WTC11 (cell line): ENCODE data around the gene PSMB11. TPM values are rescaled to one million over a fixed set of nuclear protein-coding genes. Genes with fewer than 3 reads are reported as not detected.

Experiments
- ATAC-seq: fragments of 200-7000 bp; cut with Tn5 transposase; 2 replicates; pipeline ENCODE4 v1.10.0; 2021; ENCODE audit warnings: mild to moderate bottlenecking, moderate library complexity
- Bru-seq: library from RNA; stranded (reverse); fragments of 400-500 nt; gene quantifications from one replicate; lab custom pipeline; 2021; lab: Mats Ljungman, UMichigan
- CTCF ChIA-PET: fragments of 300-600 bp; sonication (Branson Sonifier 250); formaldehyde crosslinking; loops from one replicate; lab custom pipeline; 2021; ENCODE audit warnings: antibody characterized with exemption; lab: Charles Lee
- POLR2A ChIA-PET: fragments of 350-600 bp; sonication (Branson Sonifier 250); formaldehyde crosslinking; loops from one replicate; lab custom pipeline; 2021; ENCODE audit warnings: antibody characterized with exemption; lab: Charles Lee
- DNase-seq: peaks from one replicate; pipeline ENCODE4 v3.0.0; 2021; ENCODE audit warnings: low spot score
- H3K27ac Mint-ChIP-seq: 2 replicates; pipeline ENCODE4 v1.8.0; 2021; ENCODE audit warnings: mixed read lengths
- H3K27me3 Mint-ChIP-seq: 2 replicates; pipeline ENCODE4 v1.8.0; 2021; ENCODE audit warnings: low read depth, mild to moderate bottlenecking, moderate library complexity, mixed read lengths
- H3K36me3 Mint-ChIP-seq: 2 replicates; pipeline ENCODE4 v1.8.0; 2021; ENCODE audit warnings: mixed read lengths
- H3K4me1 Mint-ChIP-seq: 2 replicates; pipeline ENCODE4 v1.8.0; 2022; ENCODE audit warnings: mixed read lengths
- H3K4me3 Mint-ChIP-seq: 2 replicates; pipeline ENCODE4 v1.8.0; 2021; ENCODE audit warnings: mild to moderate bottlenecking, moderate library complexity, mixed read lengths
- H3K9me3 Mint-ChIP-seq: 2 replicates; pipeline ENCODE4 v1.8.0; 2021; ENCODE audit warnings: mixed read lengths
- AR ChIP-seq: fragments of 250-450 bp; sonication (Bioruptor Pico); IDR thresholded peaks from 2 replicates; pipeline ENCODE4 v1.9.0; 2021; ENCODE audit warnings: mild to moderate bottlenecking
- CDX4 ChIP-seq: fragments of 250-450 bp; sonication (Bioruptor Pico); IDR thresholded peaks from 2 replicates; pipeline ENCODE4 v1.9.0; 2021; ENCODE audit warnings: moderate library complexity, mild to moderate bottlenecking, inconsistent platforms, borderline replicate concordance
- CTCF ChIP-seq: fragments of 200-600 bp; IDR thresholded peaks from 2 replicates; pipeline ENCODE4 v1.8.0; 2022; ENCODE audit warnings: antibody characterized with exemption
- FOXJ3 ChIP-seq: sonication (generic); formaldehyde crosslinking; IDR thresholded peaks from 2 replicates; pipeline ENCODE4 v1.9.0; 2021; ENCODE audit warnings: missing genetic modification reagents, mild to moderate bottlenecking, borderline replicate concordance
- FOXP4 ChIP-seq: sonication (generic); formaldehyde crosslinking; IDR thresholded peaks from 2 replicates; pipeline ENCODE4 v1.8.0; 2022; ENCODE audit warnings: mild to moderate bottlenecking, missing genetic modification reagents
- JAZF1 ChIP-seq: fragments of 250-450 bp; sonication (Bioruptor Pico); IDR thresholded peaks from 2 replicates; pipeline ENCODE4 v1.9.0; 2021; ENCODE audit warnings: moderate library complexity, mild to moderate bottlenecking, inconsistent platforms
- NR2C2 ChIP-seq: sonication (generic); formaldehyde crosslinking; IDR thresholded peaks from 2 replicates; pipeline ENCODE4 v1.8.0; 2022; ENCODE audit warnings: mild to moderate bottlenecking, missing genetic modification reagents
- STAT6 ChIP-seq: sonication (generic); formaldehyde crosslinking; conservative IDR thresholded peaks from 2 replicates; pipeline ENCODE4 v1.8.1; 2023; ENCODE audit warnings: mild to moderate bottlenecking, low read depth, missing genetic modification reagents, moderate library complexity
- TEAD4 ChIP-seq: sonication (generic); formaldehyde crosslinking; IDR thresholded peaks from 2 replicates; pipeline ENCODE4 v1.8.0; 2022; ENCODE audit warnings: mild to moderate bottlenecking, missing genetic modification reagents
- USF2 ChIP-seq: sonication (generic); formaldehyde crosslinking; IDR thresholded peaks from 2 replicates; pipeline ENCODE4 v1.8.1; 2023; ENCODE audit warnings: mild to moderate bottlenecking, missing genetic modification reagents, moderate library complexity
- ZBTB21 ChIP-seq: sonication (generic); formaldehyde crosslinking; IDR thresholded peaks from 2 replicates; pipeline ENCODE4 v1.8.1; 2023; ENCODE audit warnings: mild to moderate bottlenecking, missing genetic modification reagents, borderline replicate concordance
- ZNF138 ChIP-seq: sonication (generic); formaldehyde crosslinking; conservative IDR thresholded peaks from 2 replicates; pipeline ENCODE4 v1.8.1; 2022; ENCODE audit warnings: mild to moderate bottlenecking, moderate library complexity, missing genetic modification reagents
- ZNF317 ChIP-seq: sonication (generic); formaldehyde crosslinking; IDR thresholded peaks from 2 replicates; pipeline ENCODE4 v1.8.1; 2023; ENCODE audit warnings: low read depth, mild to moderate bottlenecking, moderate library complexity, missing genetic modification reagents, borderline replicate concordance
- ZNF416 ChIP-seq: fragments of 250-450 bp; sonication (Bioruptor Pico); IDR thresholded peaks from 2 replicates; pipeline ENCODE4 v1.9.0; 2021; ENCODE audit warnings: mild to moderate bottlenecking, inconsistent platforms
- ZNF671 ChIP-seq: fragments of 250-450 bp; sonication (Bioruptor Pico); IDR thresholded peaks from 2 replicates; pipeline ENCODE4 v1.8.0; 2021; ENCODE audit warnings: mild to moderate bottlenecking
- ZSCAN18 ChIP-seq: fragments of 250-450 bp; sonication (Bioruptor Pico); IDR thresholded peaks from 2 replicates; pipeline ENCODE4 v2.1.2; 2022; ENCODE audit warnings: mild to moderate bottlenecking, moderate library complexity
- long read RNA-seq, 3 experiments: library from RNA in 1 of 3; library from capped mRNA in 1 of 3; library from polyadenylated mRNA in 1 of 3; unstranded in 2 of 3; stranded (forward) in 1 of 3; transcript quantifications; one replicate each; pipeline ENCODE4 v2.0.0, GENCODE V29; 2021
- total RNA-seq: library from RNA; stranded (reverse); gene quantifications from 3 replicates; pipeline ENCODE4 v1.2.3, GENCODE V29; 2021

Gene PSMB11
- total RNA-seq: not detected in 3 replicates
- not detected for Bru-seq, nascent RNA
- long read RNA-seq, experiment 1: 0 reads
- long read RNA-seq, experiment 2: 0 reads
- long read RNA-seq, experiment 3: 0 reads

- POLR2A ChIA-PET: no interaction called here
- Mint-ChIP-seq H3K4me3 (no peak within 1 kb of the TSS), H3K27me3 (no peaks in the 10 kb centered on the region), H3K27ac (no peak within 1 kb of the TSS), H3K4me1 (peaks cover 9% of the 10 kb centered on the region; the same call in 1 of the 2 replicates), H3K9me3 (no peaks in the 10 kb centered on the region), H3K36me3 (peaks cover under 1% of the 10 kb centered on the region; the same call in 1 of the 2 replicates)
- no peak for TF ChIP-seq FOXJ3 (CRISPR knock-in tag)
- no peak for TF ChIP-seq USF2
- no peak for TF ChIP-seq STAT6 (CRISPR knock-in tag)
- CTCF ChIA-PET: interaction anchor here (0.9 to 5.8 kb wide), 14 partner anchors 10 to 95 kb away, joined by 3 to 44 read pairs (median 5); partner anchors contain the start of gene CDH24
- ATAC-seq (peak; percentile 71), DNase-seq (no peak)
Observed at GRCh38 chr14:23042162-23042965, at the start of gene PSMB11. PSMB11 (plus strand) TSS chr14:23042212; CDS start chr14:23042226, 14 bp downstream.

- DNase-seq (no peak), ATAC-seq (no peak)
- no peaks in the 10 kb centered on the region; the same call in 1 of the 2 replicates for H3K27me3 Mint-ChIP-seq
- no peaks in the 10 kb centered on the region for H3K9me3 Mint-ChIP-seq
- ChIA-PET POLR2A (interaction anchor here (0.6 kb wide), 1 partner anchor 16 kb away, joined by 3 read pairs; no protein-coding TSS in a partner anchor), CTCF (interaction anchor here (0.9 to 7.8 kb wide), 9 partner anchors 8 to 75 kb away, joined by 4 to 159 read pairs (median 36); partner anchors contain the start of genes CDH24 and PSMB11)
- H3K4me3 Mint-ChIP-seq: no peak overlapping the region
- peaks cover 5% of the 10 kb centered on the region for H3K4me1 Mint-ChIP-seq
- peak overlapping the region; percentile 71 for H3K27ac Mint-ChIP-seq
- H3K36me3 Mint-ChIP-seq: no peaks in the 10 kb centered on the region
- TF ChIP-seq ZNF416 (CRISPR knock-in tag) (no peak), JAZF1 (CRISPR knock-in tag) (no peak), ZNF671 (CRISPR knock-in tag) (no peak), NR2C2 (CRISPR knock-in tag) (no peak), ZSCAN18 (CRISPR knock-in tag) (no peak), AR (CRISPR knock-in tag) (no peak), STAT6 (CRISPR knock-in tag) (no peak), CDX4 (CRISPR knock-in tag) (no peak), TEAD4 (no peak), ZBTB21 (CRISPR knock-in tag) (no peak), FOXP4 (CRISPR knock-in tag) (no peak), ZNF317 (CRISPR knock-in tag) (no peak), CTCF (no peak), ZNF138 (CRISPR knock-in tag) (no peak)
Observed at GRCh38 chr14:22993517-22993916, 48.5 kb upstream of the PSMB11 start.
